ENCODE measurements around the gene EXPH5.
"Not testable (repeated sequence)": the region's sequence is repeated elsewhere in the genome, so short reads cannot be mapped to it uniquely, and the experiment has no call there.

The EXPH5 gene, protein sequence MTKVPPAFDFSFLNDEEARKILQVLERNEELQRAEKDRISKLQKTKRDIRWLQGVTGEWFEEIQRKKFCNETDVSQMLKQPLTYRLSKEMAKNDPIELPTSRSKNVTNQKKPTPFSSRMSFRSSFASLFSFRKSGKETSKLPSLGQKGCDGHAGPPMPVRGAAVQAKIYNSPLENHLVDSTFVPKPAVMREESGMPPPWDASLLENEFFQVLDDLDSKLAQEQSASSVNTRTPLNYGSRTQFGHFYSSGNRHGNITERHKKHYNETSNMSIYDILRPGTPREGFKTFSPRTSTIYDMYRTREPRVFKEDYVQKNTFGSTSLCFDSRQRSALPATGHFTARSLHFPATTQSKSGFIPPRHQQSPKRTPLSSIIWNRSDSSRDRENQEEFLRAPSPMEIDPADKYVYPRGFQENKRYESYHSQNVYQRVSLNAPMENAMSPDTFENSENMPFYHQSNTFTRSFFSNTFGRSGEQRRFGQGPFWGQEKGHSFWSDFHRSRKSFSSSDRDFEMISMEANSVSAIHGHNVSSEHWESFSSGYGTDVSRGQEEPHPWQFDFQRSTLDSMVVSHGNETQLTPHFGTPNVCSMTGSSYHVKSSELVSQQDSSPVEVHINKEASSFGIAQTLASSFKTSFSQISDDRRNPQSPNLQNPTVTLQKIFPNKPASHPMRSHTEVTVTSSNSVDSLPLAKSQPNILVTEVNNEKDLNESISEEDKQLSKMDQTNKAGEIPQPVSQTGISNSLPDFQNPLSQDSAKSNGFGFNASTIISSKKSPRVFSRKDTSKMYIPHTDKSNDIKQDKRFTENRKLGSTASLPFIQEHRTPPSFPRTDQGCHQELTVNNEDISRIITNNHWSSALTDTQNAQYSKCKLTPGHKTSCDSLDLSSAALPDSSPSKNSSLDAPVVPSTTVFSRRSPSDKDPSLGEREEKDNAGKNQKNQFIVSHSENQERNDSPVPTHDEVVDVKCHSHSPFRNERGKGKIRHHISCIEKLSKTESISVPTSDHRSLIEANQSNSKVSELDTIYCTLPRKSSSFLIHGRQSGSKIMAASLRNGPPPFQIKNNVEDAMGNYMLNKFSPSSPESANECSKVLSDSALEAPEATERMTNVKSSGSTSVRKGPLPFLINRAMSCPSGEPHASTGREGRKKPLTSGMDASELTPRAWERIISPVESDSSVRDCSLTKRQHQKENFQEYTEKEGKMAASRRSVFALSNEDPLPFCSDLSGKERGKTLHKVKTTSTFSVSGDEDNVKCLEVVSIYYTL (N-terminal part only)

DNA sequence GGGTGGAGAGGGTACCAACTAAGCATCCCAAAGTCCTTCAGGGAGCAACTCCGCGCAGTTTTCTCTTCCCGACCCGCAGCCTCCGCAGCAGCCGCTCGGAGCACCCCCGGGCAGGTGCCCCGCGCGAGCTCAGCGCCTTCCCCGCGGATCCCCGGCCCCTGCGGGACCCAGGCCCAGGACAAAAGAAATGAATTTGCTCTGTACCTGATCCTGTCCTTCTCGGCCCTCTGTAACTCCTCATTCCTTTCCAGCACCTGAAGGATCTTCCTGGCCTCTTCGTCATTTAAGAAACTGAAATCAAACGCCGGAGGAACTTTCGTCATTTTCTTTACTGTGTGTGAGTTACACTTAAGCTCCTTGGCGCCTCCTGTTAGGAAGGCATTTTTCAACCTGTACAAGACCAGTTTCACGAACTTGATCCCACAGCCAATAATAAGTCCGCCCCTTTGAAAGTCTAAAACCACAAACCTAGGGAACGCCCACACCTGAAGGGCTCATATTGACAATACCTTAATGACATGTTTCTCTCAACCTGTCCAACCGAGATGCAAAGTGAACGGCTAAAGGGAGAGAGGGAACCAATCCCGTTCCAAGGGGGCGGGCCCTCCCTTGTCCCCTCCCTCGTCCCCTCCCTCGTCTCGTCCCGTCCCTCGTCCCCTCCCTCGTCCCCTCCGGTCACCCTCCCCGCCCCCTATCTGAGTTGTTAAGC lies at the start of gene EXPH5:
TSS of gene EXPH5 (minus strand) at position 555 of the 709 bp plus-strand sequence. CDS start at position 323, 232 bp downstream.
- H2AFZ ChIP-seq (ENCODE audit: low read length): peak within 1 kb of the TSS; percentile 99
- H3K4me3 ChIP-seq (ENCODE audit: low read length, poor library complexity, severe bottlenecking): peak within 1 kb of the TSS; percentile 95
- H3K27me3 ChIP-seq (ENCODE audit: insufficient read depth, low read length, poor library complexity, severe bottlenecking): peaks cover 17% of the 10 kb centered on the region
- peak within 1 kb of the TSS; percentile 87 for H3K4me2 ChIP-seq (ENCODE audit: low read depth, low read length, poor library complexity, severe bottlenecking)
- H3K36me3 ChIP-seq (ENCODE audit: insufficient read depth, low read length): no peaks in the 10 kb centered on the region
- peak within 1 kb of the TSS; percentile 74 for H3K9ac ChIP-seq (ENCODE audit: low read depth, low read length, poor library complexity, severe bottlenecking)
- H3K9me3 ChIP-seq (ENCODE audit: insufficient read depth, low read depth, low read length): no peaks in the 10 kb centered on the region
- H4K20me1 ChIP-seq (ENCODE audit: insufficient read depth, low read length, poor library complexity, severe bottlenecking): no peaks in the 10 kb centered on the region
- H3K9me2 ChIP-seq (replicated peaks; ENCODE audit: low read depth, low read length): no peaks in the 10 kb centered on the region
- no peaks in the 10 kb centered on the region for H3F3A ChIP-seq (ENCODE audit: low read depth)
- no peaks in the 10 kb centered on the region for H3K79me2 ChIP-seq (ENCODE audit: insufficient read depth, low read length)
- peaks cover 22% of the 10 kb centered on the region for H3K4me1 ChIP-seq (ENCODE audit: insufficient read depth, low read length, poor library complexity, severe bottlenecking)
- no peak for TF ChIP-seq EZH2phosphoT487 (IDR thresholded peaks at IDR 0.05; ENCODE audit: borderline replicate concordance)
- TF ChIP-seq, protein P1, sequence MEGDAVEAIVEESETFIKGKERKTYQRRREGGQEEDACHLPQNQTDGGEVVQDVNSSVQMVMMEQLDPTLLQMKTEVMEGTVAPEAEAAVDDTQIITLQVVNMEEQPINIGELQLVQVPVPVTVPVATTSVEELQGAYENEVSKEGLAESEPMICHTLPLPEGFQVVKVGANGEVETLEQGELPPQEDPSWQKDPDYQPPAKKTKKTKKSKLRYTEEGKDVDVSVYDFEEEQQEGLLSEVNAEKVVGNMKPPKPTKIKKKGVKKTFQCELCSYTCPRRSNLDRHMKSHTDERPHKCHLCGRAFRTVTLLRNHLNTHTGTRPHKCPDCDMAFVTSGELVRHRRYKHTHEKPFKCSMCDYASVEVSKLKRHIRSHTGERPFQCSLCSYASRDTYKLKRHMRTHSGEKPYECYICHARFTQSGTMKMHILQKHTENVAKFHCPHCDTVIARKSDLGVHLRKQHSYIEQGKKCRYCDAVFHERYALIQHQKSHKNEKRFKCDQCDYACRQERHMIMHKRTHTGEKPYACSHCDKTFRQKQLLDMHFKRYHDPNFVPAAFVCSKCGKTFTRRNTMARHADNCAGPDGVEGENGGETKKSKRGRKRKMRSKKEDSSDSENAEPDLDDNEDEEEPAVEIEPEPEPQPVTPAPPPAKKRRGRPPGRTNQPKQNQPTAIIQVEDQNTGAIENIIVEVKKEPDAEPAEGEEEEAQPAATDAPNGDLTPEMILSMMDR (conservative IDR thresholded peaks at IDR 0.05; ENCODE audit: low read length): no peak

DNA sequence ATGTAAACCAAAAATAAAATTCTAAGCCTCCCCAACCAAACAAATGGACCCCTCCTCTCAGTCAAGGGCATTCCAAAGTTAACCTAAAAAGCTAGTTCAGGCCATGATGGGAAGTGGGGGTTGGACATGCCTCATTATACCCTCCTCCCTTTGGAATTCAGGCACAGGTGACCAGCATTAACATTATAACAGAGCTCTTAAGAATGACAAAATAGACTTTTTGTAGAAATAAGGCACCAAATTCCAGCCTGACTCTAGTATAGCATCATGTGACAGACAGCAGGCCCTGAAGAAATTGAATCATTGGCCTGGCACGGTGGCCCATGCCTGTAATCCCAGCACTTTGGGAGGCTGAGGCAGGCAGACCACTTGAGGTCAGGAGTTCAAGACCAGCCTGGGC lies 48.2 kb upstream of the EXPH5 start:
- not testable (repeated sequence) for H2AFZ ChIP-seq (ENCODE audit: low read length); H3K4me1 ChIP-seq (ENCODE audit: insufficient read depth, low read length, poor library complexity, severe bottlenecking); H3K9me2 ChIP-seq (replicated peaks; ENCODE audit: low read depth, low read length); H3K9me3 ChIP-seq (ENCODE audit: insufficient read depth, low read depth, low read length); H4K20me1 ChIP-seq (ENCODE audit: insufficient read depth, low read length, poor library complexity, severe bottlenecking); H3K9ac ChIP-seq (ENCODE audit: low read depth, low read length, poor library complexity, severe bottlenecking); H3K79me2 ChIP-seq (ENCODE audit: insufficient read depth, low read length); H3F3A ChIP-seq (ENCODE audit: low read depth); H3K4me3 ChIP-seq (ENCODE audit: low read length, poor library complexity, severe bottlenecking); H3K27me3 ChIP-seq (ENCODE audit: insufficient read depth, low read length, poor library complexity, severe bottlenecking); H3K36me3 ChIP-seq (ENCODE audit: insufficient read depth, low read length); H3K4me2 ChIP-seq (ENCODE audit: low read depth, low read length, poor library complexity, severe bottlenecking)

GRCh38 chr11:108639146-108639545 lies 45.6 kb upstream of the EXPH5 start:
- Histone ChIP-seq H3K9me2 (replicated peaks; ENCODE audit: low read depth, low read length) (no peaks in the 10 kb centered on the region), H4K20me1 (ENCODE audit: insufficient read depth, low read length, poor library complexity, severe bottlenecking) (no peaks in the 10 kb centered on the region), H3K4me2 (ENCODE audit: low read depth, low read length, poor library complexity, severe bottlenecking) (no peak overlapping the region), H3K4me3 (ENCODE audit: low read length, poor library complexity, severe bottlenecking) (no peak overlapping the region), H3K9me3 (ENCODE audit: insufficient read depth, low read depth, low read length) (no peaks in the 10 kb centered on the region), H3K9ac (ENCODE audit: low read depth, low read length, poor library complexity, severe bottlenecking) (no peak overlapping the region), H2AFZ (ENCODE audit: low read length) (no peak overlapping the region), H3K36me3 (ENCODE audit: insufficient read depth, low read length) (no peaks in the 10 kb centered on the region), H3F3A (ENCODE audit: low read depth) (no peaks in the 10 kb centered on the region), H3K4me1 (ENCODE audit: insufficient read depth, low read length, poor library complexity, severe bottlenecking) (no peaks in the 10 kb centered on the region), H3K27me3 (ENCODE audit: insufficient read depth, low read length, poor library complexity, severe bottlenecking) (no peaks in the 10 kb centered on the region), H3K79me2 (ENCODE audit: insufficient read depth, low read length) (no peaks in the 10 kb centered on the region)
- TF ChIP-seq EZH2phosphoT487 (IDR thresholded peaks at IDR 0.05; ENCODE audit: borderline replicate concordance): no peak
- TF ChIP-seq, protein P1 (conservative IDR thresholded peaks at IDR 0.05; ENCODE audit: low read length): no peak
